NT2/D1 (cell line): ENCODE results near the gene NIBAN1.

Experiments used
- YY1 ChIP-seq: IDR thresholded peaks from 2 replicates; pipeline ENCODE4 v1.6.1; 2011; ENCODE audit not compliant: insufficient read length, insufficient read depth
- ZNF274 ChIP-seq: IDR thresholded peaks from 2 replicates; pipeline ENCODE4 v1.6.1; 2011; ENCODE audit warnings: mild to moderate bottlenecking, low read depth, low read length

DNA sequence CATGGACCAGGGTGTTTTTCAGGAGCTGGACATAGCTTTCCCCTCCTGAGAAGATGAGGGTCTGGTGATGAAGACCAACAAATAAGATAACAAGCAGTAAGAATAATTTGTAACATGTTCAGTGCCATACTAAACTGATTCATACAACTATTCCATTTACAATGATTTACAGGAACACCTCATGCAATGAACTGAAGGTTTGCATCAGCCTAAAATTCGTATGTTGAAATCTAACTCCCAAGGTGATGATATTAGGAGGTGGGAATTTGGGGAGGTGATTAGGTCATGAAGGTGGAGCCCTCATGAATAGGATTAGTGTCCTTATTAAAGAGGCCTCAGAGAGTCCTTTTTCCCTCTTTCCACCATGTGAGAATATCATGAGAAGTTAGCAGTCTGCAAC lies 15.9 kb upstream of the NIBAN1 start:
- TF ChIP-seq ZNF274, result no peak
- TF ChIP-seq YY1, result no peak
